ENCODE data around the gene GDA.
"Not testable (repeated sequence)": the region's sequence is repeated elsewhere in the genome, so short reads cannot be mapped to it uniquely, and the experiment has no call there.

Gene GDA

DNA sequence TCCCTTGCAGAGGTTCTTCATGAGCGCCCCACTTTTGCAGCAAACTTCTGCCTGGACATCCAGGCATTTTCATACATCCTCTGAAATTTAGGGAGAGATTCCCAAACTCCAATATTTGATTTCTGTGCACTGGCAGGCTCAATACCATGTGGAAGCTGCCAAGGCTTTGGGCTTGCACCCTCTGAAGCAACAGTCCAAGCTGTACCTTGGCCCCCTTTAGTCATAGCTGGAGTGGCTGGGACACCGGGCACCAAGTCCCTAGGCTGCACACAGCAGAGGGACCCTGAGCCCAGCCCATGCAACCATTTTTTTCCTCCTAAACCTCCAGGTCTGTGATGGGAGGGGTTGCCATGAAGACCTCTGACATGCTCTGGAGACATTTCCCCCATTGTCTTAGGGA lies 141.1 kb downstream of the GDA start:
- no peak for DNase-seq

DNA sequence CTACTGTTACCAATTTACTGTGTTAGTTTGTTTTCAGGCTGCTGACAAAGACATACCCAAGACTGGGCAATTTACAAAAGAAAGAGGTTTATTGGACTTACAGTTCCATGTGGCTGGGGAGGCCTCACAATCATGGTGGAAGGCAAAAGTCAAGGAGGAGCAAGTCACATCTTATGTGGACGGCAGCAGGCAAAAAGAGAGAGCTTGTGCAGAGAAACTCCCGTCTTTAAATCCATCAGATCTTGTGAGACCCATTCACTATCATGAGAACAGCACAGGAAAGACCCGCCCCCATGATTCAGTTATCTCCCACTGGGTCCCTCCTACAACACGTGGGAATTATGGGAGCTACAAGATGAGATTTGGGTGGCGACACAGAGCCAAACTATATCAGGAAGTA lies 142.3 kb downstream of the GDA start:
- DNase-seq = not testable (repeated sequence)

DNA sequence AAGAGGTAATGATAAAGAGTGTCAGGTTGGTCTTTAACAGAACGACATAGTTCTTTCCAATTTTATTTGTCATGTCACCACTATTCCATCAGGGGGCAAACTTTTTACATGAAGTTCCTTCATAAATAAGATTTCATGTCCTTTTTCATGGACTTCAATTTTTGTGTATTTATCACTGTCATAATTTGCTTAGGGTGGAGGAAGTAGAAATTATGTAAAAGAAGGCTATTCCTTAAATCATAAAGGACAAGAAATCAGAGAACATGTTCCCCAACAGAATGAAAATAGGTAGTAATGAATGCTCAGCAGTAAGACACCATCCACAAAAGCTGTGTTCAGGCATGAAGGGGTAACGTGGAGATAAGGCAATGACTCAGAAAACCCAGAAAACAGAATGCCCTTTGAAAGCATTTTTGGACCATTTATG lies 143.0 kb downstream of the GDA start:
- no peak for DNase-seq

DNA sequence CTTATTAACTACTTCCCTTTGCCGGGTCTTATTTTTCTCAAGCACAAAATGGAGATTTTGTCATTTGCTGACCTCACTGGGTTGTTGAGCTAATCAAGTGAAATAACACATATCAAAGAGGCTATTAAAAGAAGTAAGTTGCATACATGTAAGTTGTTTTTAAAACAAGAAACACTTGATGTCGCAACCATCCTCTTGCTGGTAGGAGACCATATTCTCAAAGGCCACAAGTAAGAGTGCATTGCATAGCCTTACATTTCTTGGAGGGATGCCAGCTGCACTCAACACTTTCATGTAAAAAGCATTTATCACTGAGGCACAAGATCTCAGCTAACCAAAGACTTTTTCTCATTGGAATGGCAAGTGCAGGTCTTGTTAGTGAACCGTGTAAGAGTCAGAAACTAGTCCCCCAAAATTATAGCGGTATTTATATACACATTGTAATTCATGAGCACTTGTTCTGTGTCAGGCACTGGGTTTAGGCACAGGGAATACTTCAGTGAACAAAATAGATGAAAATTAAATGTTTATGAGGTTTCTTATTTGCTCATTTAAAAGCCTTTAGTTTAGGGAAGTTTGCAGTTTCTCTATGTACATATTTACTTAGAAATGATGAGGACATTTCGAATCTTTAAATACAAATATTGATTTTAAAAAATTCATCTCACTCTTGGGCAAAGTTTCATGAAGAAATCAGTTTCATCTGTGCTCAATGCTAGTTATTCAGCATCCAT lies 143.8 kb downstream of the GDA start:
- DNase-seq = no peak

DNA sequence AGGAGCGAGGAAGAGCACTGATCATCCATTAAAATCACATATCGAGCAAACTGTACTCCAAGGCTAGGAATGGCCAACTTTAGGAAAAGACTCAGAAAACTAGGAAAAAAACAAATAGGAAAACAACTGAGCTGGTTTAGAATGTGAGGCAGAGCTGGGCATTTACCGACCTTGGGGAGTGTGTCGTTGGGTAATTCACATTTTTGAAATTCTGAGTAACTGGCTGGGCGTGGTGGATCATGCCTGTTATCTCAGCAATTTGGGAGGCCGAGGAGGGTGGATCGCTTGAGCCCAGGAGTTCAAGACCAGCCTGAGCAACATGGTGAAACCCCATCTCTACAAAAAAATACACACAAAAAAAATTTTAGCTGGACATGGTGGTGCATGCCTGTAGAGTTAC lies 145.7 kb downstream of the GDA start:
- DNase-seq = no peak

DNA sequence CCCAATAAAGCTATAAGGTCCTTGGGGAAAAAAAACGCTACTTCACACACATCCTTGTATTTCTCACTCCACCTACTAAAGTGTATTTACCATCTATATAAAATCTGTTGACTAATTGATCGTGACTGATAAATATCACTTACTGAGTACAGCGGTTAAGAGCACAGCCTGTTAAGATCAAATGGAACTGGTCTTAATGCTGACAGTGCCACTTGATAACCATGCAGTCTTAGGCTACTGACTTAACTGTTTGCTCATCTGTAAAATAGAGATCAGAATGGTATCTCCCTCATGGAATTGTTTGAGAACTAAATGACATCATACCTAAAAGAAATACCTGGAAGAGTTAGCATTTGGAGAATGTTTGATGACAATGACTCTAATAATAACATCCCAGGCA lies 148.3 kb downstream of the GDA start:
- DNase-seq = no peak

DNA sequence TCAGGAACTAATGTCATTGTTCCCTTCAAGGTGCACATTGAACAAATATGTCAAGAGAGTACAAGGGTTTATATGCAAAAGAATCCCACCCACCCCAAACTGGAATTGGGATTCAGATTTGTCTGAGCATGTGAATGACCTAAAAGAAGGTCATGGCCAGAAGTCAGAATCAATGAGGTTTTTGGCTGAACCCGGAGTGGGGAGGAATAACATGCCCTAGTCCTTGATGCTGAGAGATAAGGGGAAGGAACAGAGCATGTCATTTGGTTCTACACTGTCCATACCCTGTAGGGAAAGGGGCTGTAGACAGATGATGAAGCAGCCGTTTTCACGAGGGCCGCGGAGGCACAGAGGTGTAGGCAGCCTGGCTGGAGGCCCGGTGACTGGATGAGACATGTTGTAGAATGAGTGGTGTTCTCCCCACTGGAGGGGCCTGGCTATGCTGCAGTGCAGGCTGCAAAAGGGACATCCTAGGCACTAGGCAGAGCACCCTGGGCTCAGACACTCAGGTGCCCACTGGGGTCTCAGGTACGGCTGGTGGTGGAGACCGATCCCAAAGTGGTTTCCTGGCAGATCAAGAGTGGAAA lies 149.9 kb downstream of the GDA start:
- DNase-seq = no peak

DNA sequence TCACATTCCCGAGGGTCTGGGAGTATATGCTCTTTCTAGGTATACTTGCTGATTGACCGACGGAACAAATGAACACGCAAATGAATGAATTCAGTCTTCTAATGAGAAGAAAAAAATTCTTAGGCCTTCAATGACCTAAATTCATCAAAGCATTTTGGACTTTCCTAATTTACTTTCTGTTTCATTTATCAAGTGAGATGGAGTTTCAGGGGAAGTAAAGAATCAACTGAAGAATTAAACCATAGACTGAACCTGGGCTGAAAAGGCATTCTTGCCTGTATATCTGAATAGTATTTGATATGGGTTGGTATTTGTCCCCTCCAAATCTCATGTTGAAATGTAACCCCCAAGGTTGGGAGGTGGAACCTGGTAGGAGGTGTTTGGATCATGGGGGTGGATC lies 151.6 kb downstream of the GDA start:
- DNase-seq = no peak
